H1 (cell line): ENCODE results near the gene MRPS5. TPM values are rescaled to one million over a fixed set of nuclear protein-coding genes. Genes with fewer than 3 reads are reported as not detected.

Experiments used
- CTCF ChIA-PET: fragments of 300-600 bp; sonication (Branson Sonifier 250); formaldehyde crosslinking; loops from one replicate; lab custom pipeline; 2021; ENCODE audit not compliant: partially characterized antibody; lab: Charles Lee
- POLR2A ChIA-PET: fragments of 300-600 bp; sonication (Branson Sonifier 250); formaldehyde crosslinking; loops from one replicate; lab custom pipeline; 2021; ENCODE audit warnings: inconsistent platforms; ENCODE audit not compliant: partially characterized antibody; lab: Charles Lee
- DNase-seq, 2 experiments: peaks; one replicate each; pipeline versions ENCODE4 v3.0.0 to v3.0.0-alpha.2; 2010 to 2022; ENCODE audit warnings: low spot score in 2 of 2, low read depth in 1 of 2, mixed read lengths in 1 of 2
- FAIRE-seq: peaks from 2 replicates; lab custom pipeline; 2011; peaks lifted over from hg19 to GRCh38; lab: Jason Lieb, UNC
- H2AFZ ChIP-seq: 2 replicates; pipeline ENCODE4 v1.8.1; 2012; ENCODE audit warnings: low read length, inconsistent platforms
- H2AK5ac ChIP-seq: 2 replicates; pipeline ENCODE4 v1.6.1; 2013; ENCODE audit warnings: low read depth, low read length
- H2BK120ac ChIP-seq: replicated peaks from 2 replicates; pipeline ENCODE3; 2013; ENCODE audit warnings: low read depth, low read length, inconsistent platforms
- H2BK12ac ChIP-seq: 2 replicates; pipeline ENCODE4 v1.6.1; 2013; ENCODE audit warnings: low read depth, low read length
- H2BK15ac ChIP-seq: 2 replicates; pipeline ENCODE4 v1.6.1; 2013; ENCODE audit warnings: low read length
- H2BK20ac ChIP-seq: 2 replicates; pipeline ENCODE4 v1.6.1; 2013; ENCODE audit warnings: low read length
- H2BK5ac ChIP-seq: 2 replicates; pipeline ENCODE4 v1.6.1; 2013; ENCODE audit warnings: low read depth, low read length
- H3K14ac ChIP-seq: 2 replicates; pipeline ENCODE4 v1.6.1; 2013; ENCODE audit warnings: inconsistent platforms; ENCODE audit not compliant: insufficient read length
- H3K18ac ChIP-seq: 2 replicates; pipeline ENCODE4 v1.6.1; 2013; ENCODE audit warnings: low read length; ENCODE audit errors: extremely low read depth
- H3K23ac ChIP-seq: 2 replicates; pipeline ENCODE4 v1.6.1; 2013; ENCODE audit warnings: inconsistent platforms; ENCODE audit not compliant: insufficient read length
- H3K23me2 ChIP-seq: 2 replicates; pipeline ENCODE4 v1.6.1; 2013; ENCODE audit warnings: low read depth, low read length
- H3K27ac ChIP-seq: 2 replicates; pipeline ENCODE4 v1.6.1; 2011; ENCODE audit warnings: low read depth, low read length, inconsistent platforms
- H3K27me3 ChIP-seq, 4 experiments: replicated peaks in 1 of 4; 1 replicate in 1 of 4; 2 replicates in 3 of 4; pipeline versions ENCODE4 v1.6.1 to v1.8.1; 2011 to 2013; ENCODE audit warnings: low read length in 3 of 4, mild to moderate bottlenecking in 3 of 4, inconsistent platforms in 2 of 4, mixed read lengths in 2 of 4, moderate library complexity in 1 of 4; ENCODE audit not compliant: control insufficient read depth in 3 of 4, insufficient read depth in 3 of 4; ENCODE audit errors: extremely low read depth in 1 of 4
- H3K36me3 ChIP-seq, 4 experiments: 2 replicates each; pipeline versions ENCODE4 v1.6.1 to v1.8.1; 2011 to 2013; ENCODE audit warnings: mild to moderate bottlenecking in 4 of 4, low read length in 3 of 4, moderate library complexity in 2 of 4, control low read depth in 1 of 4, inconsistent platforms in 1 of 4; ENCODE audit not compliant: insufficient read depth in 4 of 4, control insufficient read depth in 2 of 4
- H3K4ac ChIP-seq: replicated peaks from 2 replicates; pipeline ENCODE3; 2013; ENCODE audit warnings: low read length, low read depth, mixed read lengths, inconsistent platforms; ENCODE audit not compliant: insufficient read length
- H3K4me1 ChIP-seq, 4 experiments: replicated peaks in 1 of 4; 1 replicate in 1 of 4; 2 replicates in 3 of 4; pipeline versions ENCODE4 v1.6.1 to v1.8.1; 2011 to 2013; ENCODE audit warnings: low read length in 3 of 4, inconsistent platforms in 2 of 4, mixed read lengths in 1 of 4; ENCODE audit not compliant: insufficient read depth in 4 of 4, control insufficient read depth in 3 of 4
- H3K4me2 ChIP-seq, 2 experiments: 2 replicates each; pipeline versions ENCODE4 v1.6.1 to v1.8.1; 2011 to 2013; ENCODE audit warnings: low read depth in 2 of 2, low read length in 2 of 2, control low read depth in 1 of 2, inconsistent platforms in 1 of 2, mild to moderate bottlenecking in 1 of 2; ENCODE audit not compliant: insufficient read depth in 1 of 2
- H3K4me3 ChIP-seq, 4 experiments: fragments of 200-600, 300-600 bp in 1 of 4; sonication (generic), shearing (Covaris generic), sonication (Bioruptor Twin) in 1 of 4; 2 replicates each; pipeline versions ENCODE4 v1.5.1 to v1.8.1; 2011 to 2016; ENCODE audit warnings: low read length in 4 of 4, low read depth in 3 of 4, control low read depth in 2 of 4, inconsistent platforms in 2 of 4, mild to moderate bottlenecking in 2 of 4, mixed read lengths in 1 of 4, moderate library complexity in 1 of 4; ENCODE audit not compliant: insufficient read depth in 2 of 4; ENCODE audit errors: extremely low read depth in 1 of 4
- H3K56ac ChIP-seq: replicated peaks from 2 replicates; pipeline ENCODE3; 2013; ENCODE audit warnings: low read depth, mild to moderate bottlenecking, mixed read lengths, low read length, inconsistent platforms; ENCODE audit not compliant: insufficient read length
- H3K79me1 ChIP-seq: 2 replicates; pipeline ENCODE4 v1.6.1; 2013; ENCODE audit warnings: low read depth, low read length, control low read depth
- H3K79me2 ChIP-seq, 2 experiments: 2 replicates each; pipeline versions ENCODE4 v1.6.1 to v1.8.1; 2012 to 2013; ENCODE audit warnings: low read length in 2 of 2, mild to moderate bottlenecking in 2 of 2, inconsistent platforms in 1 of 2; ENCODE audit not compliant: insufficient read depth in 2 of 2, control insufficient read depth in 1 of 2
- H3K9ac ChIP-seq, 4 experiments: replicated peaks in 1 of 4; 1 replicate in 1 of 4; 2 replicates in 3 of 4; pipeline versions ENCODE4 v1.6.1 to v1.8.1; 2011 to 2013; ENCODE audit warnings: low read depth in 3 of 4, low read length in 3 of 4, control low read depth in 2 of 4, mild to moderate bottlenecking in 2 of 4, moderate library complexity in 2 of 4, inconsistent platforms in 1 of 4; ENCODE audit errors: extremely low read depth in 1 of 4
- H3K9me3 ChIP-seq, 2 experiments: 2 replicates each; pipeline versions ENCODE4 v1.6.1 to v1.8.1; 2012 to 2013; ENCODE audit warnings: mild to moderate bottlenecking in 2 of 2, moderate library complexity in 2 of 2, control low read depth in 1 of 2, inconsistent platforms in 1 of 2, low read depth in 1 of 2, low read length in 1 of 2, mixed read lengths in 1 of 2; ENCODE audit not compliant: insufficient read depth in 2 of 2
- H4K20me1 ChIP-seq, 2 experiments: replicated peaks in 1 of 2; 2 replicates each; pipeline versions ENCODE3 to v1.8.1; 2011 to 2013; ENCODE audit warnings: inconsistent platforms in 2 of 2, low read length in 2 of 2, mild to moderate bottlenecking in 1 of 2; ENCODE audit not compliant: insufficient read depth in 2 of 2, control insufficient read depth in 1 of 2
- H4K5ac ChIP-seq: 2 replicates; pipeline ENCODE4 v1.6.1; 2013; ENCODE audit warnings: low read length, low read depth, mixed read lengths, inconsistent platforms; ENCODE audit not compliant: insufficient read length
- H4K8ac ChIP-seq: 2 replicates; pipeline ENCODE4 v1.8.0; 2013; ENCODE audit warnings: mild to moderate bottlenecking, moderate library complexity, low read length, inconsistent platforms; ENCODE audit not compliant: insufficient read depth; ENCODE audit errors: extremely low read depth
- H4K91ac ChIP-seq: replicated peaks from 2 replicates; pipeline ENCODE3; 2013; ENCODE audit warnings: low read length, mixed read lengths, inconsistent platforms; ENCODE audit not compliant: insufficient read length
- SIN3A ChIP-seq, 2 experiments: IDR thresholded peaks in 1 of 2; conservative IDR thresholded peaks in 1 of 2; 2 replicates each; pipeline ENCODE4 v1.6.1; 2011 to 2012; ENCODE audit warnings: low read length in 2 of 2, improper control_type of control experiment in 1 of 2, low read depth in 1 of 2, mild to moderate bottlenecking in 1 of 2
- WGBS, 2 experiments: shearing (Covaris generic) in 1 of 2; methylation state at CpG; one replicate each; pipeline versions ENCODE4 v1.1.6 to v1.1.7; 2013 to 2015; ENCODE audit warnings: low lambda C conversion rate in 2 of 2, mixed read lengths in 2 of 2, inconsistent platforms in 1 of 2, low coverage in 1 of 2, missing lambda C conversion rate in 1 of 2; ENCODE audit not compliant: insufficient replicate concordance in 2 of 2, insufficient coverage in 1 of 2, insufficient read length in 1 of 2; ENCODE audit errors: extremely low coverage in 1 of 2, missing lambda C conversion rate in 1 of 2; 5-methylcytosine and 5-hydroxymethylcytosine counted together
- polyA plus RNA-seq, 7 experiments: library from polyadenylated mRNA; depleted of rRNA in 3 of 7; stranded (reverse) in 5 of 7; unstranded in 2 of 7; fragments of >200 nt in 5 of 7; fragments of 200-250 nt in 2 of 7; gene quantifications; 1 replicate in 5 of 7; 2 replicates in 1 of 7; 4 replicates in 1 of 7; pipeline versions ENCODE4 v1.2.1 to v1.2.3, GENCODE V29; 2011 to 2013; ENCODE audit warnings: missing spikeins in 2 of 7, mixed read lengths in 2 of 7
- total RNA-seq: library from RNA; stranded (reverse); fragmentation: NEBNext Ultra II Directional; extraction: Animal tissue kit (Norgen Biotek cat#: 25700); gene quantifications from 2 replicates; pipeline ENCODE4 v1.2.1, GENCODE V29; 2021

The MRPS5 gene
- total and polyA plus RNA-seq, 2 of the 8 experiments (the other 6 are each of a cell fraction or from before 2014, with no cell fraction given), result 36.7 to 53.0 TPM

GRCh38 chr2:95056044-95056443, 65.6 kb downstream of the MRPS5 start:
- DNase-seq, result no peak

More at GRCh38 chr2:95056044-95056443, 65.6 kb downstream of the MRPS5 start:
- Histone ChIP-seq H4K5ac (no peak overlapping the region), H3K79me2 (no peaks in the 10 kb centered on the region), H3K4me1 (no peaks in the 10 kb centered on the region; a peak in 1 of 7 replicates), H4K20me1 (no peaks in the 10 kb centered on the region), H2BK20ac (no peak overlapping the region), H3K4ac (no peak overlapping the region), H2BK12ac (no peak overlapping the region), H3K4me2 (no peak overlapping the region), H3K9me3 (peaks cover 80 to 94% of the 10 kb centered on the region in 2 experiments), H3K14ac (no peak overlapping the region), H3K36me3 (no peaks in the 10 kb centered on the region), H3K9ac (no peak overlapping the region), H3K27ac (no peak overlapping the region), H2AFZ (no peak overlapping the region), H2BK15ac (no peak overlapping the region), H4K8ac (no peak overlapping the region), H2BK120ac (no peak overlapping the region), H2AK5ac (no peak overlapping the region), H3K23ac (no peak overlapping the region), H3K27me3 (no peaks in the 10 kb centered on the region), H3K23me2 (no peaks in the 10 kb centered on the region), H3K56ac (no peak overlapping the region), H3K79me1 (no peaks in the 10 kb centered on the region), H3K4me3 (no peak overlapping the region), H4K91ac (no peak overlapping the region), H2BK5ac (no peak overlapping the region), H3K18ac (no peak overlapping the region)
- ChIA-PET CTCF (no interaction called here), POLR2A (no interaction called here)
- no peak for TF ChIP-seq SIN3A (conservative IDR thresholded peaks at IDR 0.05 in 1 of 2, IDR thresholded peaks at IDR 0.05 in 1 of 2; ENCODE audit: low read depth in 1 of 2, low read length in 2 of 2)
- FAIRE-seq, result no peak
- 77% methylated on average over 6 of the region's 8 CpGs; no CpG with 5 or more reads in 1 of the 2 experiments for WGBS, 2 experiments
